ENCODE measurements around the gene PTPRM.

GRCh38 chr18:8215741-8216140 lies 648.6 kb downstream of the PTPRM start:
- TF ChIP-seq CTCF (IDR thresholded peaks at IDR 0.05) (no peak), EP300 (IDR thresholded peaks at IDR 0.05; ENCODE audit: borderline replicate concordance in 1 of 2, low read depth in 1 of 2, low read length in 1 of 2) (no peak), RCOR1 (IDR thresholded peaks at IDR 0.05; ENCODE audit: low read length) (no peak), REST (IDR thresholded peaks at IDR 0.05; ENCODE audit: low read depth, low read length) (no peak), ZBTB33 (IDR thresholded peaks at IDR 0.05; ENCODE audit: borderline replicate concordance, low read depth) (no peak), TAF1 (IDR thresholded peaks at IDR 0.05; ENCODE audit: borderline replicate concordance, low read depth, low read length) (no peak), POLR2AphosphoS5 (IDR thresholded peaks at IDR 0.05; ENCODE audit: low read depth, low read length) (no peak), TCF12 (IDR thresholded peaks at IDR 0.05) (no peak), ELF1 (IDR thresholded peaks at IDR 0.05) (no peak), NRF1 (IDR thresholded peaks at IDR 0.05; ENCODE audit: low read depth, low read length) (no peak), RAD21 (IDR thresholded peaks at IDR 0.05; ENCODE audit: low read length) (no peak), MXI1 (IDR thresholded peaks at IDR 0.05; ENCODE audit: low read depth, low read length) (no peak), YY1 (IDR thresholded peaks at IDR 0.05; ENCODE audit: low read depth) (no peak), NFIC (IDR thresholded peaks at IDR 0.05; ENCODE audit: borderline replicate concordance) (no peak)
